Measurements from ENCODE around the gene MYO5B. TPM values are rescaled to one million over a fixed set of nuclear protein-coding genes. Genes with fewer than 3 reads are reported as not detected.

Gene MYO5B
- total RNA-seq, 2 experiments from 2014 or later, result not detected

- no peak overlapping the region for H3K27ac Mint-ChIP-seq
- CTCF ChIA-PET, result no interaction called here
- no peak overlapping the region for H3K4me3 Mint-ChIP-seq
- no peaks in the 10 kb centered on the region for H3K36me3 Mint-ChIP-seq (ENCODE audit: low read depth)
- no peaks in the 10 kb centered on the region for H3K9me3 Mint-ChIP-seq
- peaks cover 16% of the 10 kb centered on the region for H3K27me3 Mint-ChIP-seq
- intact Hi-C loops (cut with DNase I, micrococcal nuclease), result no loop called here
- no peaks in the 10 kb centered on the region for H3K36me3 ChIP-seq (ENCODE audit: insufficient read depth, low read length)
- POLR2A ChIA-PET, result no interaction called here
- no peaks in the 10 kb centered on the region for H3K9me3 ChIP-seq (ENCODE audit: control insufficient read depth in 1 of 2, insufficient read depth in 1 of 2, low read length in 2 of 2)
- H3K4me3 ChIP-seq (ENCODE audit: low read length), result no peak overlapping the region
- peaks cover 2% of the 10 kb centered on the region for H3K4me1 ChIP-seq (ENCODE audit: insufficient read depth, low read length)
- DNase-seq (no peak), ATAC-seq (ENCODE audit: poor library complexity) (no peak)
- peaks cover 0 to 2% of the 10 kb centered on the region in 2 experiments for H3K27me3 ChIP-seq (ENCODE audit: control insufficient read depth in 1 of 2, insufficient read depth in 2 of 2, low read length in 2 of 2)
- no peaks in the 10 kb centered on the region for H3K4me1 Mint-ChIP-seq (ENCODE audit: low read depth)
- H3K27ac ChIP-seq (ENCODE audit: low read depth in 1 of 2, low read length in 2 of 2), result no peak overlapping the region
- no peak for TF ChIP-seq CTCF (IDR thresholded peaks at IDR 0.05)
Observed at GRCh38 chr18:50093366-50094064, 101.4 kb downstream of the MYO5B start.

GRCh38 chr18:50092245-50092805 is 102.6 kb downstream of the MYO5B start:
- DNase-seq, result no peak
- H3K4me1 ChIP-seq (ENCODE audit: insufficient read depth, low read length), result peaks cover 2% of the 10 kb centered on the region
- TF ChIP-seq CTCF (IDR thresholded peaks at IDR 0.05), result no peak
- intact Hi-C loops (cut with DNase I, micrococcal nuclease), result no loop called here
- H3K27ac ChIP-seq (ENCODE audit: low read depth in 1 of 2, low read length in 2 of 2), result no peak overlapping the region
- no peaks in the 10 kb centered on the region for H3K36me3 ChIP-seq (ENCODE audit: insufficient read depth, low read length)
- ChIA-PET CTCF (no interaction called here), POLR2A (no interaction called here)
- Mint-ChIP-seq H3K9me3 (no peaks in the 10 kb centered on the region), H3K27me3 (peaks cover 11% of the 10 kb centered on the region), H3K4me1 (ENCODE audit: low read depth) (no peaks in the 10 kb centered on the region), H3K4me3 (no peak overlapping the region), H3K27ac (no peak overlapping the region), H3K36me3 (ENCODE audit: low read depth) (no peaks in the 10 kb centered on the region)
- no peaks in the 10 kb centered on the region for H3K9me3 ChIP-seq (ENCODE audit: control insufficient read depth in 1 of 2, insufficient read depth in 1 of 2, low read length in 2 of 2)
- H3K27me3 ChIP-seq (ENCODE audit: control insufficient read depth in 1 of 2, insufficient read depth in 2 of 2, low read length in 2 of 2), result peaks cover 0 to 2% of the 10 kb centered on the region in 2 experiments
- ATAC-seq (ENCODE audit: poor library complexity), result no peak
- no peak overlapping the region for H3K4me3 ChIP-seq (ENCODE audit: low read length)

- Mint-ChIP-seq H3K36me3 (ENCODE audit: low read depth) (no peaks in the 10 kb centered on the region), H3K9me3 (no peaks in the 10 kb centered on the region), H3K27ac (no peak overlapping the region), H3K4me3 (no peak overlapping the region), H3K4me1 (ENCODE audit: low read depth) (no peaks in the 10 kb centered on the region), H3K27me3 (peaks cover 16% of the 10 kb centered on the region)
- intact Hi-C loops (cut with DNase I, micrococcal nuclease), result no loop called here
- no peaks in the 10 kb centered on the region for H3K9me3 ChIP-seq (ENCODE audit: control insufficient read depth in 1 of 2, insufficient read depth in 1 of 2, low read length in 2 of 2)
- ATAC-seq (ENCODE audit: poor library complexity) (no peak), DNase-seq (no peak)
- ChIA-PET POLR2A (no interaction called here), CTCF (no interaction called here)
- TF ChIP-seq CTCF (IDR thresholded peaks at IDR 0.05), result no peak
- H3K27me3 ChIP-seq (ENCODE audit: control insufficient read depth in 1 of 2, insufficient read depth in 2 of 2, low read length in 2 of 2), result peaks cover 0 to 2% of the 10 kb centered on the region in 2 experiments
- H3K4me3 ChIP-seq (ENCODE audit: low read length), result no peak overlapping the region
- no peak overlapping the region for H3K27ac ChIP-seq (ENCODE audit: low read depth in 1 of 2, low read length in 2 of 2)
- H3K36me3 ChIP-seq (ENCODE audit: insufficient read depth, low read length), result no peaks in the 10 kb centered on the region
- H3K4me1 ChIP-seq (ENCODE audit: insufficient read depth, low read length), result peaks cover 2% of the 10 kb centered on the region
Observed at GRCh38 chr18:50091509-50092244, 103.3 kb downstream of the MYO5B start.
